SU-DHL-6 (cell line): Measurements from ENCODE around the gene PDE9A.

Source experiments
- CTCF ChIP-seq: fragments of 200-600 bp; sonication (generic); IDR thresholded peaks from one replicate; pipeline ENCODE4 v1.5.1; 2017; ENCODE audit warnings: antibody characterized with exemption, mild to moderate bottlenecking, low read length, moderate library complexity; ENCODE audit not compliant: insufficient read depth, poor library complexity, severe bottlenecking
- EZH2phosphoT487 ChIP-seq: fragments of 200-600 bp; sonication (generic), shearing (Covaris generic); conservative IDR thresholded peaks from 2 replicates; pipeline ENCODE4 v1.6.1; 2018; ENCODE audit warnings: mild to moderate bottlenecking, antibody characterized with exemption, low read length, moderate library complexity, mixed read lengths

- TF ChIP-seq CTCF (no peak), EZH2phosphoT487 (no peak)
Observed at GRCh38 chr21:42806509-42807140, 153.2 kb downstream of the PDE9A start.
